HG02571 (cell line): Measurements from ENCODE around the gene SATB1.

Experiments
- ATAC-seq: cut with Tn5 transposase; IDR thresholded peaks from one replicate; pipeline ENCODE4 v1.9.1; 2021; ENCODE audit warnings: mild to moderate bottlenecking, moderate library complexity; ENCODE audit not compliant: unreplicated experiment

Gene SATB1

GRCh38 chr3:18432752-18433151 is 7.6 kb upstream of the SATB1 start:
- ATAC-seq = no peak

- ATAC-seq = no peak
Measured at GRCh38 chr3:18431266-18431665, 6.1 kb upstream of the SATB1 start.

GRCh38 chr3:18428991-18429745 is 4.0 kb upstream of the SATB1 start:
- no peak for ATAC-seq

DNA sequence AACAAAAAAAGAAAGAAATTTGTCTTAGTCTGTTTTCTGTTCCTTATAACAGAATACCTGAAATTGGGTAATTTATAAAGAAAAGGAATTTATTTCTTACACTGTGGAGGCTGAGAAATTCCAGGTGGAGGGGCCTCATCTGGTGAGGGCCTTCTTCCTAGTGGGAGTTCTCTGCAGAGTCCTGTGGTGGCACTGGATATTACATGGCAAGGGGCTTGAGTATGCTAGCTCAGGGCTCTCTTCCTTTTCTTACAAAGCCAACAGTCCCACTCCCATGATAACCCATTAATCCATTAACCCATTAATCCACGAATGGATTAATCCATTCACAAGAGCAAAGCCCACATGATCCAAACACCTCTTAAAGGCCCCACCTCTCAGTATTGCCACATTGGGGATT is 2.9 kb upstream of the SATB1 start:
- ATAC-seq = no peak

DNA sequence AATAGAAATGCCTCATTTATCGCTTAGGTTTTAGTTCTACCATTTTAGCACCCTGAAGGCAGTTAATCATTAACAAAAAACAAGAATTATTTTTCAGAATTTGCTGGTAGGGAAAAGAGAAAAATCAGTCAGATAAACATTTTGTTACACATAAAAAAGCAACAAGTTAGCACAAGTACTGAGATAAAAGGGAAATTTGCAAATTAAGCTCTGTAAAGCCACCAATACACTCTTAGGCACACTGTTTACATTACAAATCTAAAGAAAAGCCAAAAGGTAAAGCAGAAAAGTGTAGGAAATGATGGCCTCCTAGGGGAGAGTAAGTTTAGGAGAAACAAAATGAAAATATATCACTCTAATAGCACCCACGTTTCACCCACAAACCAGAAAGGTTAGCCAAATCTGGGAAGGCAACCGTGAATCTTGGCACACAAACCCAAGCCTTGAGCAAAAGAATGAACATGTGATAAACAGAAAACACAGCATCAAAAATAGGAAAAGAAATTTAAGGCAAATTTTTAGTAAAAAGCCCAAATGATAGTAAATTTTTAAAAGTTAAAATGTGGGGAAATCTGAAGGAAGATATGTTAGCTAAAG is 1.6 kb upstream of the SATB1 start:
- ATAC-seq = no peak

- peak; percentile 11 for ATAC-seq
Measured at GRCh38 chr3:18425641-18426257, 610 bp upstream of the SATB1 start.

DNA sequence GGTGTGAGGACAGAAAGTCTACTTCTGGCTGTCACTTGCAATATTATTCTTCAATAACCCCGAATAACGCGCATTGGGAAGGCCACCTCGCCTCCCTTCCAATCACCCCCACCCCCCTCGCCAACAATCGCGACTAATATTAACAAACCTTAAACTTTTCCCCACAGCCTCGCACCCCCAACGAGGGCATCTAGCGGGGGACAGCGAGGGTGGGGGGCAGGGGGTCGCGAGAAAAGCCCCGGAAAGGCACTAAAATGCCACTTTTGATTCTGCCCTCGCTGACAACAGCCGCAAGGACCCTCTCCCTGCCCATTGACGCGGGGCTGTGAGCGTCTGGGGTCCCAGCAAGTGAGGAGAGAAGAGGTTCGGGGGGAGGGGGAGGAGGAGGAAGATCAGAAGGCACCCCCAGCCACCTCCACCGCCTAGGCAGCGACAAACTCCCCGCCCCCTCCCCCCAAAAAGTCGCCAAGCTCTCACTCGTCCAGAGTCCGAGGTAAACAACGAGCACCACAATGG is 868 bp downstream of the SATB1 start:
- ATAC-seq = peak; percentile 10

DNA sequence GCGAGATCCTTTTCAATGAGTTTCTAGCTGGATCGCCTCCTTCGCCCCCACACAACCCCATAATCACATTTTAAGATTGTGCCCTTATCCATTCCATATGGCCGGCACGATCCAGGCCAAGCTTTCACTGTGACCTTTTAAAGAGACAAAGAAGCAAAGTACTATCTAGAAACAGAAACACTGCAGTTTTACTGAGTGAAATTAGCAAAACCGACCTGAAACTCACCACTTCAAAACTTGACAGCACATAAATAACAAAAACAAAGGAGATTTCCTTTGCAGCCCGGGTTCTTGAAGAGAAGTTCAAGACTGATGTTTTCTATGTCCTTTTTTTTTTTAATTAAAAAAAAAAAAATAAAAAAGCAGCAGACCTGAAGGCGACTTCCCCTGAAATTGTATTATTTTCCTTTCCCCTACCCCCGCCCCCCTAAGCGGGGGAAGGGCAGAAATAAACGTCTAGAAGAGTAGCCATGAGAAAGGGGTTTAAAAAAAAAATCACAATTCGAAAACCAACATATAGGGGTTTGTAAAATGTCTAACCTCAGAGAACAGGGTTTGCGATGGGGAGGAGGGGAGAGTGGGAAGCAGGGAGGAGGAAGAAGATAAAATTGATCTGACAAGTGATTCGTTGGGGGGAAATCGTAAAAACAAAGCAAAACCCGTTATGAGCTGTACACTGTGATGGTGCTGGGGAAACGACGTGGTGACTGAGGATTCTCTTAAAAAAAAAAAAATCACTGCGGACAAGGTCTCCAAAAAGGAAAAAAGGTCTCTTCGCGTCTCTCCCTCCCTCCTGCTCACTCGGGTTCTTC is 1.5 kb downstream of the SATB1 start:
- peak; percentile 73 for ATAC-seq

GRCh38 chr3:18422972-18423371 is 2.2 kb downstream of the SATB1 start:
- no peak for ATAC-seq

- ATAC-seq = no peak
Measured at GRCh38 chr3:18420555-18420954, 4.6 kb downstream of the SATB1 start.

- ATAC-seq = no peak
Measured at GRCh38 chr3:18419232-18419631, 5.9 kb downstream of the SATB1 start.

DNA sequence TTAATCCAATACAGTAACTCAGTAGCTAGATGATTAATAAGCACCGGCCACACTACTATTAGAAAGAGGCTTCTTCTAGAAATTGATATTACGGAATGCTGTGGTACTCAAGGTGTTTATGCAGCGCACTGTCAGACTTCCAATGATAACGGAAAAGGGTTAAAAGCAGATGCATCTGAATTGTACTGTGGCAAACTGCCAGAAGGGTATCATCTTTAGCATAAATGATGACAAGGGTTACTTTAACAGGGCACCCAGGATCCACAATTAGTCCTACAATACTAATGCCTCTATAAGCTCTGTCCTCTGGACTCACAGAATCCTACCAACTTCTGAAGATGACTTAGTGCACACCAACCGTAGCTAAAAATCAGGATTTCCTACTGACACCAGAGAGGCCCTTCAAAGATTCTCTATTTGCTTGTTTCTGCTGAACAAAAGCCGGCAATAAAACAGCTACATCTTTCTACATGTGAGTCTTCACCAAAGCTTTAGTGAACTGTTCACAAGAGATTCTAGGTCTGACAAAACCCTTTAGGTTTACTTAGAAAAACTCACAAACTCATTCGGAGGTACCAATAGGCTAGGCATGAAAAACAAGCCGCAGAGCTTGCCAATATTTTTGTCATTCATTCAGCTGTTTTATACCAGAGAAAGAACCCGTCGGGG is 7.1 kb downstream of the SATB1 start:
- no peak for ATAC-seq

- ATAC-seq = no peak
Measured at GRCh38 chr3:18416332-18416731, 8.8 kb downstream of the SATB1 start.

- ATAC-seq = no peak
Measured at GRCh38 chr3:18415839-18416238, 9.3 kb downstream of the SATB1 start.

- ATAC-seq = no peak
Measured at GRCh38 chr3:18415167-18415566, 10.0 kb downstream of the SATB1 start.

DNA sequence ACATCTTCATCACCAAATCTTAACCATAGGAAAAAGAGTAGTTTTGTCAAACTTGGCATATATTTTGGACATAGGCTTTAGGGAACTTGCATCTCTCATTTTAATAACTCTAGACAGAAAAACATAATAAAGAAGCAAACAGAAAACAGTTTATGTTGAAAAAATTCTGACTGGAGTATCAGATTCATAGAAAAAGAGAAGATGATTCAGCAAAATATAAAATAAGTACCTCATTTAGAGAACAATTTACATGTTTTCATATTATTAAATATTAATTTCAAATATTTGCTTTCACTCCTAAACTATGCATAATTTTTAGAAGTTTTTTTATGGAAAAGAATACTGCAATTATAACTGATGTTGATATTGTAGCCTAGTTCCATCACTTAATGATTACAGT is 12.5 kb downstream of the SATB1 start:
- ATAC-seq = no peak

DNA sequence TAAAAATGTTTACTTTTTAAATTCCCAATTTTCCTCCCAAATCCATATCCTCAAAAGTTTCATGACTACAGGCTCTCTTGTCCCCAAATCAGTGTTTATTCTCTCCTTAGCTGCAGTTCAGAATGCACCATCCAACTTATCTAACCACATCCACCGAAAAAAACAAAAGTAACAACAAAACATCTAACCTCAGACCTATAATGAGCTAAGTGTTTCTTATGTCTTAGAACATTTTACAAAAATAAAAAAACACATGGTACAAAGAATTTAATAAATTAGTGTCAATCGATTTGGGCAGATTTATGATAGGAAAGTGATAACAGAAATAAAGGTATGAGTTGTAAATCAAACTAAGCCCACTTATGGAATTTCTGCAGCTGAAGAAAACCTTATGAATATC is 13.6 kb downstream of the SATB1 start:
- no peak for ATAC-seq

- no peak for ATAC-seq
Measured at GRCh38 chr3:18410205-18410604, 14.9 kb downstream of the SATB1 start.

DNA sequence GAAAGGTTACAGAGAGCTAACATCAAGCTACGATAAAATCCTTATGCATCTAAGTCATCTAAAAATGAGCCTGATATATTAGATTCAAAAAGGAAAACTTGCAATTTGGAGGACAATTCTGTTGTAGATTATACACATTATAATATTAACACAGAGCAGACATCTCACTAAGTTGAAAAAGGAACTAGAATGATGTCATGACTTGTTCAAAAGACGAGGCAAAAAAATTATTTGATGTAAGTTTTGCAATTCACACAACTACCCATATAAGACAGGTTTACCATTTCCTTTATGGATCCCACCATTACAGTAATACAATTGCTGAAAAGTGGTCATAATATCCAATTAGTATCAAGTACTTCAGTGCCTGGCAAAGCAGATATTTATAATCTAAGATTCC is 15.9 kb downstream of the SATB1 start:
- ATAC-seq = no peak

DNA sequence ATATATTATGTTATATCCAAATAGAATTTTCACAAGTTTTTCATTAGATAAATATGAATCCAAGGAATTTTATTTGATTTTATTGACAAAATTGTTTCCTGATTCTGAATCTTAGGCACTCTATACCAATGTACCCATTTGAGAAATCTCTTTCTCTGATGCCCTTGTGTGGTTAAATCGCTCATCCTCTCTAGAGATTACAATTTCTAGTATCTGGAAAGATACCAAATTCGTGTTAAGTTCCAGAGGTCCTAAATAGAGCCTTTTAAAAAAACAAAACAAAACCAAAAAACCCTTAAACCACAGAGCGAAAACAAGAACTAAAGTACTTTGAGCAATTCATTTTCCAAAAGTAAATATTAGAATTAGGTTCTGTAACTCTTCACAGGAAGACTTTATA is 20.0 kb downstream of the SATB1 start:
- ATAC-seq = no peak

DNA sequence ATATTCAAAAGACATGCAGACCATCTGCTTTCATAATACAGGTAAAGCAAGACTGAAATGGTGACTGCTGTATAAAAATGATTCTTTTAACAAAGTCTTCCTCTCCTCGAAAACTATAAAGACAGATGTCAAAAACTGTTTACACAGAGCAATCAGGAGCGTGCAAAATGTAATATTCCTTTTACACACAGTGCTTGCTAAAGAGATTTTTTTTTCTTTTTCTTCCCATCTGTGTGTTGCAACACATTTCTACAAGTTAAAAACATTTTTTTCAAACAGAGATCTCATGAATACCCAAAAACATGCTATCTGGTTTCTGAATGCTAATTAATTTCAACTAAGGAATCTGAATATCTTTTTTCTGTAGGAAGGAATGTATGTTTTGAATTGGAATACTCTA is 22.1 kb downstream of the SATB1 start:
- ATAC-seq = no peak
